ENCODE measurements around the gene CREB5.

CREB5 gene

GRCh38 chr7:28681693-28682310 is 269.5 kb downstream of the CREB5 start:
- no peak for DNase-seq (ENCODE audit: low read depth in 2 of 2)

DNA sequence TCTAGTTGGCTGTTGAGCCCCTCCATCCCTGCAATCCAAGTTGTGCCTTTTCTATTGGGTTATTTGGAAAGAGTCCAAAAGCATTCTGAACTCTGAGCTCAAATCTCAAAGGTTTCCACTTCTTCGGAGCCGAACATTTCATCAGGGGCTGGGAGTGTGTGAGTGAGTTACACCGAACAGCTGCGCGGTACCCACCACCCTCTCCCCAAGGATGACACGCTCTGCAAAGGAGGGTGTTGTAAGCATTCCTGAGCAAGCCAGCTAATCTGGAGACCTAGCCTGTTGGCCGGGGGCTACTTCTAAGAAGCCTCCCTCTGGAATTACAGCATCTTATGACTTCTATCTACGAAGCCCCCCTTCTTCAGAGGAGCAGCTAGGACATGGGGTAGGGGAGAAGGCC is 270.5 kb downstream of the CREB5 start:
- no peak for DNase-seq (ENCODE audit: low read depth in 2 of 2)

- DNase-seq (ENCODE audit: low read depth in 2 of 2): no peak
Measured at GRCh38 chr7:28684650-28685241, 272.4 kb downstream of the CREB5 start.

DNA sequence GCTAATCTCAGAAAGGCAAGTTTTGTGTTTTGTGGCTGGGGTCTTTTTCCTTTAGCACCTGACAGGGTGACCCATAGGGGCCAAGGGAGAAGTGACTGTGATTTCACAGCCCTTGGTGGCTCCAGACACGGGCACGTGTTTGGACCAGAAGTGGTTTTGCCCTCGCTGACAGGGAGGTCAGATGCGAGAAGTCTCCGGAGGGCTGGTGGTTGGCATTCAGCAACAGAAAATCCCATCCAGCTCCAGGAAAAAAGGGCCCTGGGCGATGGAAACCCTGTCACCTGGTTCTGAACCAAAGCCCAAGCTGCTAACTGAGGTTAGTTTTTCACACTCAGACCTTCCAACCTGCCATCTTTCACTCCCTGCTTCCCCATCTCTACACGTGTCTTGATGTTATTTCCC is 272.9 kb downstream of the CREB5 start:
- DNase-seq (ENCODE audit: low read depth in 2 of 2): no peak

DNA sequence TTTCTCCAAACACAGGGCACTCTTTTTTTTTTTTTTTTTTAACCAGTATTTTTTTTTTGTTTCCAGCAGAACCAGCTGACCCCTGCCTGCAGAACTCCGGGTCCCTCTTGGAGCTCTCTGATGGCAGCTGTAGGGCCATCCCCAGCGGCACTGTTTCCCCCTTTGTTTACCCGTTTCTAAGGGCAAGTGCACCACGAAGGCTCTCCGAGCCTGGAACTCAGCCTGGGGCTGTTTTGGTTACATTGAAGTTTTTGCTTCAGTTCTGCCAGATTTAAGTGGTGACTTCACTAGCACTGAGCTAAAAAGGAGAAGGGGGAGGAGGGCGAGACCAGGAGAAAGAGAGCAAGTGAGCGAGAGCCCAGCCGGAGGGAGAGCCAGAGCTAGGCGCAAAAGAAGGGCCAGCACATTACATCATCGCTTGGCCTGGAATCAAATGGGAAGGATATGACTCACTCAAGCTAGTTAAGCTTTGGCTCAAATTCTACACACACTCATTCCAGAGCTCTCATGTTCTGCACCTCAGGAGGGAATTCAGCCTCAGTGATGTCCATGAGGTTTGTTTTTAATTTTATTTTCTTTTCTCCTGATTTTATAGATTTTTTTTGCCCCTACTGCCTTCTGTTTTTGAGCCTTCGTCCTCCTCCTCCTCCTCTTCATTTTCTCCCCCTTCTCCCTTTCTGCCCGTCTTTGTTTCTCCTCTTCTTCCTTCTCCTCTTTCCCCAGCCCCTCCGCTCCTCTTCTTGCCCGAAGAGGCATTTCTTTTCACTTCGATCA is 273.5 kb downstream of the CREB5 start:
- DNase-seq (ENCODE audit: low read depth in 2 of 2): peak; percentile 98

DNA sequence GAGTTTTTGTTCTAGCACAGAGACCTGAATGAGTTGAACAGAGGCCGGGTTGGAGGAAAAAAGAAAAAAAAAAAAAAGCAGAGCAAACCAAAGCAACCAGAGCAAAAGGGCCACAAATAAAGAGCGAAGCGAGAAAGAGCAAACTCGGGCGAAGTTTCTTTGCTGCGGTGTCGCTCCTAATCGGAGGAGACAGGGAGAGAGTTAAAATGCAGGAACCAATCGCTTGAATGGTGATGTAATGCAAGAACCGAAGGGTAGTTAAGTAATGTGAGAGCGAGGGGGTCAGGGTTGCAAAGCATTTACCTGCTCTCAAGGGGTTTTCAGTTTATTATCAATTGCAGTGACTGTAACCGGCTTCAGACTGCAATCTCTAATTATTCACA is 274.1 kb downstream of the CREB5 start:
- DNase-seq (ENCODE audit: low read depth in 2 of 2): peak in 1 of 2 experiments; percentile 38

DNA sequence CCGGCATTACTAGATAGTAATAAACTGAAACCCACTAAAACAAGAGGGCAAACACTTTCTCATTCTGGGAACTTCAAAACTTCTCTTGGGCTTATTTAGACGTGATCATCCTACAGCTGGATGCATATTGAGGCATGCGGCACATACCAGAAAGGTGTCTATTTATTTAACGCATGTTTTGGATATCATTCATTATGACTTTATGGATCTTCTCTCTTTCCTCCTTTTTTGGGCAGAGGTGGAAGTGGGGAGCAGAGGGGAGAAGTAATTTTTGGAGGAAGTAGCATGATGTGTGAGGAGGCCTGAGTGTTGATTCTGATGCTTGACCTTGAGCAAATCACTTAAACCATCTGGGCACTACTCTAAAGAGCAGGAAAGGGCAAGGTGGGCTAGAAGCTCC is 275.2 kb downstream of the CREB5 start:
- DNase-seq (ENCODE audit: low read depth in 2 of 2): no peak

- no peak for DNase-seq (ENCODE audit: low read depth in 2 of 2)
Measured at GRCh38 chr7:28688174-28688573, 275.9 kb downstream of the CREB5 start.

GRCh38 chr7:28688651-28689050 is 276.3 kb downstream of the CREB5 start:
- peak in 1 of 2 experiments; percentile 17 for DNase-seq (ENCODE audit: low read depth in 2 of 2)

DNA sequence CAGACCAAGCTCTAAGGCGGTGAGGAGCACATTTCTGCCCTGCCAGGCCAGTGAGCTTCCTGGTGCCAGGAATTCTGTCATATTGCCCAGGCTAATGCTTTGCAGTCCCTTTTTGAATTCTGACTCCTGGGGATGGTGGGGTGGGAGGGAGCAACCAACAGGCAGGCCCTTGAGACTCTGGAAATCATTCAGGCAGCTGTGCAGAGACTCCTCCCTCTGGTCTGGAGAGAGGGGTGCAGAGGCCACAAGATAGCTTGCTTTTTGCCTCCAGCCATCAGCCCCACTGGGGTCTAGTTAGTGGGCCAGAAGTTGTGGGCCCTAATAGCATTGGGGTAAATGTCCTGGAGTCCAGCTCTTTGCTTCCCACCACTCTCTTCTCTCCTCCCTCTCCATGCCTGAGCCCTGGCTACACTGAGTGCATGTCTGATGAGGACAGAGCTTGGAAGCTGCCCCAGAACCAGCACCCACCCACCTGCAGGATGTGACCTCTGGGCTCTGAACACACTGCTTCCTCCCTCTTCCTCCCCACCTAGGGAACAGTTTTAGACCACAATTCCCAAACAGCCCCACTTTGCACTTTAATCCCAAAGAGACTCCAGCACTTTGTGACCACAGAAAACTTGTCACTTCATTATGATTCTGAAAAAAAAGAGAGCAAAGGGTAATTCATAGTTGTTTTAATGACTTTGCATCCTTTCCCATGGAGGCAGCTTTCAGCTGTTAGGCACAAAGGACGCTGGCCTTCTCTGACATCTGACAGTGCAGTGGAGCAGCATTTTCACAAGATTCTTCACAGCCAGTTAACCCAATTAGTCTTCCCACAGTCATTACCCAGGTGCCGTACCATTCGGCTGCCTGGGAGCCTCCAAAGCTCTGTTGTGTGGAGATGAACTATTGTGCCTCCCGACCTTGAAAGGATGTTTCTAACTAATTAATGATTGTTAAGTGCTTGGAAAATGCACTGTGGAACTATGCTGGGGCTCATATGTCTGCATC is 283.3 kb downstream of the CREB5 start:
- DNase-seq (ENCODE audit: low read depth in 2 of 2): no peak

DNA sequence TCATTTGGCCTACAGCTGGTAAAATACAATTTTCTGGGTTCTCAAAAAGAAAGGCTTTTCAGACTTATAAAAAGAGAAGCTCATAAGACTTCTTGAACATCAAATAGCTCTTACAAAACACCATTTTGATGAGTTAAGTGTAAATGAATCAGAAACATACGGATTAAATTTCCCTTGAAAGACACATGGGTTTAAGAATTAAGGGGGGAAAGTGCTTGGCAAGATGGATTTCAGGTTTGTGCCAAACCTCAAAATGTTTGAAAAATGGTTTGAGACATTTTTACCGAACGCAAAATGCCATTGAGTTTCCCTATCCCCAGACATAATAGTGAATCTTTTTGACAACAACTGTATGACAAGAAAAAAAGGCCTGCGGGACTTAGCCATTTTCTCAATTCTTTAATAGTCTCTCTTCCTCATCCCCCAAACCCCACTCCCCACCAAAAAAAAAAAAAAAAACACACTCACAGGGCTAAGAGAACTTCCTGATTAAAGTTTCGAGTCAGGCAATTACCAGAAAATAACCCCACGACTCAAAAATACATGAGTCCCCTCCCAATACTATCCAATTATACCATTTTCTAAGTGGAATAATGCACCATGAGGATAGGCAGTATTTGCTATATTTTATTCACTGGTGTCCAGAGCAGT is 285.7 kb downstream of the CREB5 start:
- DNase-seq (ENCODE audit: low read depth in 2 of 2): peak; percentile 72

GRCh38 chr7:28698840-28699239 is 286.5 kb downstream of the CREB5 start:
- no peak for DNase-seq (ENCODE audit: low read depth in 2 of 2)

- DNase-seq (ENCODE audit: low read depth in 2 of 2): no peak
Measured at GRCh38 chr7:28700096-28700495, 287.8 kb downstream of the CREB5 start.

DNA sequence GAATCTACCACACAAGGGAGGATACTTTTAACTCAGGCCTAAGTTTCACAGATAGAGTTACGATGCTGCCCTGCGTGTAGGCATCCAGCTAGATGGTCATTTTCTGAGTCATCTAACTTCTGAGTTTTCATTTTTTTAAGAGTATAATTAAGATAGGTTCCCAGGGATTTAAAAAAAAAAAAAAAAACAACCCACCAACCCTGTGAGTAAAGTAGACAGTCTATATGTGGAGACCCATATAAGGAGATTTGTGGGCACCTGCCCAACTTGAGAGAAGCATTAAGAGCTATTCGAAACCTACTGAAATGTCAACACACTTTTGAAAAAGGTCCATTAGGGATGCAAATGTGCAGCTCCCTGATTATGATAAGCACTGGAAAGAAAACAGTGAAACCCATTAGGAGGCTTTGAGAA is 288.5 kb downstream of the CREB5 start:
- DNase-seq (ENCODE audit: low read depth in 2 of 2): peak; percentile 42 to 50

- peak; percentile 50 to 52 for DNase-seq (ENCODE audit: low read depth in 2 of 2)
Measured at GRCh38 chr7:28701731-28702130, 289.4 kb downstream of the CREB5 start.

DNA sequence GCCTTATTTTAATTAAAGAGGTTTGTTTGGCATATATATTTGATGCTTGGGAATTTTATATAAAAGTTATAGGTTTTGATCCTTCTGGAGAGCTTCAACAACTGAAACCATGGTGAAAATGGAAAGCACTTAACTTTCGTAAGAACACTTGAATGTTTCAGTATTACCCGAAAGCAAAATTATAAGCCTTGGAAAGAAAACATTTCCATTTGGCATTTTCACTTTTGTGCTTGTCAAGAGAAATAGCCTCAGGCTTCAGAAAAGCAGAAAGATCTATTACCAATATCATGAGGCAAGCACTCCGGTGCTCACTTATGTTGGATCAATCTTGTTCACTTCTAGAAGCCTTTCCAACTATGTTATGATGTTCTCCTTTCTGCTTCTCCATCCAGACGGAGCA is 289.9 kb downstream of the CREB5 start:
- no peak for DNase-seq (ENCODE audit: low read depth in 2 of 2)

GRCh38 chr7:28703037-28703765 is 290.9 kb downstream of the CREB5 start:
- DNase-seq (ENCODE audit: low read depth in 2 of 2): no peak

GRCh38 chr7:28704706-28705105 is 292.4 kb downstream of the CREB5 start:
- no peak for DNase-seq (ENCODE audit: low read depth in 2 of 2)

- no peak for DNase-seq (ENCODE audit: low read depth in 2 of 2)
Measured at GRCh38 chr7:28705350-28705749, 293.0 kb downstream of the CREB5 start.

- DNase-seq (ENCODE audit: low read depth in 2 of 2): no peak
Measured at GRCh38 chr7:28706584-28706983, 294.3 kb downstream of the CREB5 start.

DNA sequence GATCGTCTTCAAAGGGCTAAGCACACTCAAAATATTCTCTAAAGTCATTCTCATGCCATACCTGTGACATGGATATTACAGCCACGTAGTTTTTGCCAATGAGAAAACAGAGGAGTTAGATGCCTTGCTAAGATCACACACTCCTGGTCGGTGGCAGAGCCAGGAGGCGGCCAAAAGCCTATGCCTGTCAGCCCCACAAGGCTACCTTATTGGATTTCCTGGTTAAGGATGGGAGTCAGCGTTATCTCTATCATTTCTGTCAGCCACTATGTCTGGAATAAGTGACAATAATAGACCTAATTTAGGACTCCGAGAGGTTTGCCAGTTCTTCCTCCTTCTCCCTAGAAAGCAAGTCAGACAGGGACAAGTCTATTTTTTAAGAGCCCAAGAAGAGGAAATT is 295.0 kb downstream of the CREB5 start:
- DNase-seq (ENCODE audit: low read depth in 2 of 2): no peak

All from fibroblast of skin of left biceps (primary cell).